Thyroid gland (tissue), 4 donors: ENCODE measurements around the gene WDR70.

Experiments
- CTCF ChIP-seq, 6 experiments: fragments of 200-600 bp in 3 of 6; fragments of 450-650 bp in 3 of 6; sonication (generic) in 3 of 6; IDR thresholded peaks; one replicate each; pipeline ENCODE4 v1.5.1; 2016 to 2019; ENCODE audit warnings: antibody characterized with exemption in 6 of 6, mild to moderate bottlenecking in 2 of 6, inconsistent platforms in 1 of 6, moderate library complexity in 1 of 6
- POLR2A ChIP-seq, 2 donors: fragments of 450-650 bp; IDR thresholded peaks; one replicate each; pipeline ENCODE4 v1.6.1; 2017; ENCODE audit warnings: antibody characterized with exemption in 2 of 2, mild to moderate bottlenecking in 2 of 2, moderate library complexity in 1 of 2

GRCh38 chr5:37514946-37515345, 135.8 kb downstream of the WDR70 start:
- TF ChIP-seq CTCF (IDR thresholded peaks at IDR 0.05) = no peak
- TF ChIP-seq POLR2A (IDR thresholded peaks at IDR 0.05) = no peak
